ENCODE measurements around the gene BBOX1. TPM values are rescaled to one million over a fixed set of nuclear protein-coding genes. Genes with fewer than 3 reads are reported as not detected.
"Not testable (repeated sequence)": the region's sequence is repeated elsewhere in the genome, so short reads cannot be mapped to it uniquely, and the experiment has no call there.

Gene BBOX1, protein sequence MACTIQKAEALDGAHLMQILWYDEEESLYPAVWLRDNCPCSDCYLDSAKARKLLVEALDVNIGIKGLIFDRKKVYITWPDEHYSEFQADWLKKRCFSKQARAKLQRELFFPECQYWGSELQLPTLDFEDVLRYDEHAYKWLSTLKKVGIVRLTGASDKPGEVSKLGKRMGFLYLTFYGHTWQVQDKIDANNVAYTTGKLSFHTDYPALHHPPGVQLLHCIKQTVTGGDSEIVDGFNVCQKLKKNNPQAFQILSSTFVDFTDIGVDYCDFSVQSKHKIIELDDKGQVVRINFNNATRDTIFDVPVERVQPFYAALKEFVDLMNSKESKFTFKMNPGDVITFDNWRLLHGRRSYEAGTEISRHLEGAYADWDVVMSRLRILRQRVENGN
- 26.2 TPM for total RNA-seq

DNA sequence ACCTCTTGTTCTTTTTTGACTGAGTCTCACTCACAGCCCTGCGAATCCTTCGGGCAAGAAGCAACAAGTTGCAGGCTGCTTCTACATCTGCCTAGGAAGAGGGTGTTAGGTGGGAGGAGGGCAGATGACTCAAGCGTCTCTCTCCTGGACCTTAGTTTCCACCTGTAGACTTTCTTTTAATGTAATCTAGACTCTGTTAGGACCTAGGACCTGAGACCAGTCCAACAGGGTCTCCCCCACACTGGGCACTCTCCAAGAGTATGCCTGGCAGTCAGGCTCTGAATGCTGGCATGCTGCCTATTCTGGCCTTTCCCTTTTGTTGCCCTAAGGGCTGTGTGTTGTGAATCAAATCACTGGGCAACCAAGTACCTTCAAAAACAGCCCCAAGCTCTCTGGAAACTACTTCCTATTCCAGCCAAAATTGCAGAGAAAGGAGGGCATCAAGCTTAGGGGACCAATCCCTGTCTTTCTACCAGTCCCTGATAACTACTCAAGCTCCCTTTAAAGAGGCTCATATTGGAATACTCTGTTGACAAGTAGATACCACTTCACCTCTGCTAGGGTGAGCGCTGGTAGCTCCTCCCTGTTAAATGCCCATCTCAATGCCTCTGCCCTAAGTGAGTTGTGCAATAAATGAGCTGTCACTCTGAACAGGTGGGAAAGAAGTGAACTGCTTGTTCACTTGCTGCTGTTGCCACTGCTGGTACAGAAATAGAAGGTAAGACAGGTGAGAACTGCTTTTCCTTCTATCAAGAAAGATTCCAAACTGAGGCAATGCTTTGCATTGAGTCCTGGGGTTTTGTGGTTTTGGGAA, at the start of gene BBOX1:
BBOX1 (plus strand) TSS at position 514 of the 814 bp plus-strand sequence. CDS start 14,616 bp downstream, outside the sequence.
- DNase-seq (ENCODE audit: low spot score), result no peak

DNA sequence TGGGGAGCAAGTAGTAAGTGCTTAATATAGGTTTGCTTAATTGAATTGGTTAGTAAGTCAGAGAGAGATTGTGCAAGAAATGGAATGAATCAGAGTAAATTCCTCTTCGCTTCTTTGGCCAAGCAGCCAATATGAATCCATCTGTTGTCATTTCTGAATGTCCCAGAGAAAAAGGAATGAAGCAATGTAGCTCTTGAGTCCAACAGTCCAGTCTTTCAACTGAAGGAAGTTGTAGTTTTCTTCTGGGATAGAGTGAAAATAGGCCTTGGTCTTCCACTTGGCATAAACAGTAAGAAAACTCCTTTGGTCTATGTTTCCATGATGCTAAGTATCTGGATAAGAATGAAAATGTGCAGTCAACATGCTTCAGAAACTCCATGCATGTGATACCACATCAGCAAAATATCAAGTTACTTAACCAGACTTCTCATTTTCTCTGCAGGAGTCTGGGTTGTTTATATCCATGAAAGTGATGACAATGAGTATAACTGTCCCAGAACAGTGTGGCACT, 48.5 kb upstream of the BBOX1 start:
- DNase-seq (ENCODE audit: low spot score), result no peak

DNA sequence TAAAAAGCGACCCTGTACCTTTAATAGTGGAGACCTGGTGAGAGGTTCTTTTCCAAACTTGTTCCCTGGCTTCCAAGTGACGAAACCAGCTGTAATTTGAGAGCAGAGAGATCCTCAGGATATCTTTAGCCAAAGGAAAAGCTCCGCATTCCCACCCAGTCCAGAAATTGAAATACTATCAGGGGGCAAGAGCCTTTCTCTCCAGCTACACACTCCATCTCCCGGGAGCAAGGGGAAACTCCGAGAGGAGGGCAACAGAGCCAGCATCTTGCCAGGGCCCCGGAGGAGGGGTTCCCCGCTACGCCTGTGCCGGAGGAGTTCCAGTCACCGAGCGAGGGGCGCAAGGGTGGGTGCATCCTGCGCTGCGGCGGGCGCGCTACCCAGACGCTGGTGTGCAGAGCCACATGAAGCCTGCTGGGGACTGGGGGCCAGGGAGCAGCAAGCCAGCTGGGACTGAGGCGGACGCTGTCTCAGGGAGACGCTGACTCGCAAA, 46.6 kb upstream of the BBOX1 start, which contains the start of gene FIBIN:
FIBIN (plus strand) TSS at position 148 of the 493 bp plus-strand sequence. CDS start 415 bp downstream, outside the sequence.
- DNase-seq (ENCODE audit: low spot score), result no peak

DNA sequence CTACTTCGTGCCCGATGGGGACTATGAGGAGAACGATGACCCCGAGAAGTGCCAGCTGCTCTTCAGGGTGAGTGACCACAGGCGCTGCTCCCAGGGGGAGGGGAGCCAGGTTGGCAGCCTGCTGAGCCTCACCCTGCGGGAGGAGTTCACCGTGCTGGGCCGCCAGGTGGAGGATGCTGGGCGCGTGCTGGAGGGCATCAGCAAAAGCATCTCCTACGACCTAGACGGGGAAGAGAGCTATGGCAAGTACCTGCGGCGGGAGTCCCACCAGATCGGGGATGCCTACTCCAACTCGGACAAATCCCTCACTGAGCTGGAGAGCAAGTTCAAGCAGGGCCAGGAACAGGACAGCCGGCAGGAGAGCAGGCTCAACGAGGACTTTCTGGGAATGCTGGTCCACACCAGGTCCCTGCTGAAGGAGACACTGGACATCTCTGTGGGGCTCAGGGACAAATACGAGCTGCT, 46.0 kb upstream of the BBOX1 start:
- DNase-seq (ENCODE audit: low spot score), result no peak

DNA sequence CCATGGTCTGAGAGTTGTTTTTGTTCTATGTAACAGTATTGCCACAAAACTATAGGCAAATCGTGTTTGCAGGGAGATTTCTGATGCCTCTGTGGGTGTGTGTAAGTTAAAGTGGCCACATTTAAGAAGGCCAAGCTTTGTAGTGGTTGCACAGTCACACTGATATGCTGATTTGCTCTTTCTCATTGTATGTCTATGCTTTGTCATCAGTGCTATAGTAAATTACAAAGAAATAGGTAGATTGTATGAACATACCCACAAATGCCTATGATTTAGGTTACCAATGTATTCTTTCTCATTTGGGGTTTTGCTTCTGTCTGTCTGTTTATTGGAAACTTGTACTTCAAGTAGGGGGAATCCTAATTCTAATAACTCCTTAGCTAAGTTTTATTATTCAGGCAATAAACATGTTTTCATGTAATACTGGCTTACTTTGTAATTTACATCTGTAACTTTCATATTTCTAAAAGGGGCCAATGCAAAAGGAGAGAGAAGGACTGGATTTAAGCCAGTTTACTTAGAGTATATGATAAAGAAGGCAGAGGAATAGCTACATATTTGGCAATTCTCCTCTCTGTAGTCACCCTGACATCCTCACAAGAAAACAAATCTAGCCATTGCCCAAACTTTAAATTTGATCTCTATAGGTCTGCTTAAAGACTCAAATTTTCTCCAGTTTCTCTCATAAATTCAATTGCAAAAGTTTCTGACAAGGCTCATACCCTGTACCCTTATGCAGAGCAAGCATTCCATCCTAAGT, 44.7 kb upstream of the BBOX1 start:
- no peak for DNase-seq (ENCODE audit: low spot score)

DNA sequence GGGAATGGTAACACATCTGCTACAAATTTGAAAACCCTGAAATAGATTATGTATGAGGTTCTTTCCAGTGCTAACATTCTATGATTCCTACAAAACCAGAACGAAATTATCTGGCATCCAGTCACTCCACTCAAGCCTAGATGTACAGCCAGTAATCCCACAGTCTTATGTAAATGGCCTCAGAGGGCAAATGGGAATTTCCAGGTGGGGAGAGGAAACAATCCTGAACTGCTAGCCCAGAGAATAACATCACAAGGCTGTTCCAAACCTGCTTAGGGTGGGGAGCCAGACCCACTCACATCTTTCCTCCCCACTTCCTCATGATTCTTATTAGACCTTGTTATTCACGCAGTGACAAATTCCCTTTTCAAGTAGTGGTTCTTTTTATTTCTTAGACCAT, 43.2 kb upstream of the BBOX1 start:
- no peak for DNase-seq (ENCODE audit: low spot score)

DNA sequence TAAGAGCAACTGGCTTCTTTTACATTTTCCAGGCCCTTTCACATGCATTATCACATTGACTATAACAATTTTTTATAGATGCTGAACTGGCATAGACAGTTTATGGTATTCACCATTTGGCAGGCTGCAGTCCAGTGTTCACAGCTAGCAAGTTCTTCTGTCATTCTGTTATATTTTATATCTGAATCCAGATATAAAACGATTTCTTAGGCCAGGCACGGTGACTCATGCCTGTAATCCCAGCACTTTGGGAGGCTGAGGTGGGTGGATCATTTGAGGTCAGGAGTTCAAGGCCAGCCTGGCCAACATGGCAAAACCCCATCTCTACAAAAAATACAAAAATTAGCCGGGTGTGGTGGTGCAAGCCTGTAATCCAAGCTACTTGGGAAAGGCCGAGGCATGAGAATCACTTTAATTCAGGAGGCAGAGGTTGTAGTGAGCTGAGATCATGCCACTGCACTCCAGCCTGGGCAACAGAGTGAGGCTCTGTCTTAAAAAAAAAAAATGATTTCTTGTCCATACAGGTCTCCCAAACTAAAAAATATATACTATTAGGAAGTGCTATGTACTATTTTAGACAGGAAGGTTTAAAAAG, 39.4 kb upstream of the BBOX1 start:
- DNase-seq (ENCODE audit: low spot score), result not testable (repeated sequence)

DNA sequence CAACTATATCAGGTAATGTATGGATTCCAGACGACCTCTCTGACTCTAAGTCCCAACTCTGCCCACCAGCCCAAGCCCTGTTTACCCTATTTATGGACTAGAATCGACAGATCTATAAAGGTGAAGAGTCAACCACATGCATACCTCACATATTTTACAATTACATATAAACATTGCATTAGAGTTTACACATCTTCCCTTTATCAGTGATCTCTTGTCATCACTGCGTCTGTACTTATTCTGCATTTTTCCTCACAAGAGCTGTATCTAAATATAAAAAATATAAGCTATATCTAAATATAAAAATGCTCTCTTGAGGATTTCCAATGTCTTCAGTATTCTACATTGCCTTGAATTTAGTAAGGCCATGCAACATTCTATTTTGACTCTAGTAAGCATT, 38.2 kb upstream of the BBOX1 start:
- no peak for DNase-seq (ENCODE audit: low spot score)

DNA sequence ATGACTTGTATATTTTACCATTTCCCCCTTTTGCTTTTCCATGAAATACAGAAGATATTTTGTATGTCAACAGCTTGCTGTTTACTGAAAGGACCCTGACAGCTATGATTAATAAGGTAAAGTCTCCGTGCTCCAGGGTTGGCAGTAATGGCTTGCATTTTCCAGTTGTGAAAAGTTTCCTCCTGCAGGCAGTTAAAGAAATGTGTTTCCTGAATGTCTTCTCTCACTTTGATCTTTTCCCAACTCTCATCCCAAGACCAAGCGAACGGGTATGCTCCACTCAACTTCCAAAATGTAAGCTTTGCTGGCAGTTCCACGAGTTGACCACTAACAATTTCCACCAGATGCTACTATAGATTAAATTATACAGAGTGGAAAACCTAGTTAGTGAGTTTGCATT, 37.8 kb upstream of the BBOX1 start:
- DNase-seq (ENCODE audit: low spot score), result no peak

DNA sequence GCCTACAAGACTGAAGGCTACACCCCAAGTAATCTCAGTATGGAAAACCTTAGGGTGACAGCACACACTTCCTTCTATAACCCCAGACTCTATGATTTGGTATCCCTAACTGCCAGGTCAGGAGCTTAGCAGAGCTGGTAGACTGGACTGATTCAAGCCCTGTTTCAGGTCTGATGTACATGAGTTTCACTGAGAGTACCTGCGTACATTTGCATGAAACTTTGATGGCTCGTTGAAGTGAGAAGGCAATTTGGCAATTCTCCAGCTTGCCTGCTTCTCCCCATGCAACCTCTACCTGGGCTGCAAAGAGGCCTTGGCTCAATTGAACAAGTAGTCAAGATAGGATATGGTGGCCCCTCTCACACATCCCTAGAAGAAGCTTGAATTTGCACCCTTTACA, 36.5 kb upstream of the BBOX1 start:
- no peak for DNase-seq (ENCODE audit: low spot score)

DNA sequence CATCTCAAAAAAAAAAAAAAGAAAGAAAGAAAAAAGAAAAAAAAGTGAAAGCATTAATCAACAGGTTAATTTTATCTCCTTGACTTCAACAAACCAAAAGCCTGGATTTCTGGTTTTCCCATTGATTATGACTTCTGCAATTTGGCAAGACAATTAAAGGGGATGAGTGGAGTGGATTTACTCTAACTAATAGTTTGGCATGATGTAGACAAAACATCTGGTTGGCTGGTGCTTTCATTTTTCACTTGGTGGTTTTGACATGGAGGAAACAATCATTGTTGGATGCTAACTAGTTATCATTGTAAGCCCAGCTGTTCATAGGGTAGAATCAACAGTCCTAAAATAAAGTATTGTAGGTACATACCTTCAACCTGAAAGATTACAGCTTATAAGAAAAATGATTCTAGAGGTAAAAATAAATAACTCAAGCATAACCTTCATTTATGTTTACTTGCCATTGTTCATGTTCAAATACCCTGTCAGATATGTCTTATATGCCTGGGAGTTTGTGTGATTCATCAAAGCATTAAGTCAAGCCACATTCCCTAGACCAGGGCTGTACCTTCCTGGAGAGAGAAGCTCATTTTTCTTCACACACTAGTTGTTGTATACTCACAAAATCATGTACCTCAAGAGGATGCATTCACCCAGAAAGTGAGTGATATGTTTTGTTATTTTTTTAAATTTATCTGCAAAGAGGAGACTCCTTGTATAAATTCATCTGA, 31.6 kb upstream of the BBOX1 start:
- no peak for DNase-seq (ENCODE audit: low spot score)

DNA sequence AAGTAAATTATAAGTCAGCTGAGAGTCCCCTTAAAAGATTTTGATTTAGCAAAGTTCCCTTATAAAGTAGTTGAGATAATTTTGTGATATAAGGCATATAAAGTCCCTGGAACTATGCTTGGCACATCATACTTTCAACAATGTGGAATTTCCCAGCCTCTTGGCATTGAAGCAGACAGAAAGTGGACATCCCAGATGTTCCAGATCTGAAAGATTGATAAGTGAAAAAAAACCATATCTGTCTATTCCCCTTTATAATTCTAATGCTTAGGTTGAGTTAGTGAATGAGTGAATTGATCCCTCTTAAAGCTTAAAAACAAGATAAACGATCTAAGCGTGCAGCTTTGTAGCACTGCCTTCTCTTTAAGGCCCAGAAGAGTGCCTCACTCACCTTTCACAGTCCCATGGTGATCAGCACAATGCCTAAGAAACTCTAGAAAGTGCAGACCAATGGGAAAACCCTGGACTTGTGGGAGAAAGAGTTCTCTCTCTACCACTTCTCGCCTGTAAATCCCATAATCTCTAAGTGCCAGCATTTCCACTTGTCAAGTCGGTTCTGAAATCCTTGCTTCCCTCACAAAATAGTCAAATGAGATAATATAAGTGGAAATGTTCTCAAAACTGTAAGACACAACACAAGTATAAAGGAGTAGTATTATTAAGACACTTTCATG, 28.9 kb upstream of the BBOX1 start:
- no peak for DNase-seq (ENCODE audit: low spot score)

DNA sequence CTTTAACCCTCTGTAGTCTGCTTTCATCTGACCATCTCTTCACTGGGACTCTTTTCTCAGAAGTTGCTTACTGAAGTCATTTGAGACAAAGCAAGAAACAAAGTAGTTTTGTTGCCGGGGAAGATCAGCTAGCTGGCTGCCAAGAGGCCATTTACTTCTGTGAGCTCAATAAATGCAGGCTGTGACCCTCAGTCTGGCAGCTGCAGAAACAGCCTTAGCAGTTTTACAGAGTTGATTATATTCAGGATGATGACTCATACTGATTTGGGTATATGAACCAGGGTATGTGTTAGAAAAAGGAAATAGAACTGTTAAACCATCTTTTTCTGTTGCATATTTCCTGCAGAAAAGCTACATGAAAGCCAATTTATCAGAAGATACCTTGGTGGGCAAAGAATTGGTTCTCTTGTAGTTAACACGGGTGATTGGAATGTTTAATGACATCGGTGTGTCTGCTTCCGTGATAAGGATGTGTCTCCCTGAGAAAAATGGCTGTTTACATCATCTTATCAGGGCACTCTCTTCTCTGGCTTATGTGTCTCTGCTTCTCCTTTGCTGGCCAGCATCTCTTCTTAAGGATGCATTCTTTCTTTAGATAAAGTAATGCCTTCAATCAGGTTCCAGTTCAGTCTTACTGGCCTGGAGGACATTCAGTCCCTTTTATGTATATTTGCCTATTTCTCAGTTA, 28.2 kb upstream of the BBOX1 start:
- DNase-seq (ENCODE audit: low spot score), result no peak

DNA sequence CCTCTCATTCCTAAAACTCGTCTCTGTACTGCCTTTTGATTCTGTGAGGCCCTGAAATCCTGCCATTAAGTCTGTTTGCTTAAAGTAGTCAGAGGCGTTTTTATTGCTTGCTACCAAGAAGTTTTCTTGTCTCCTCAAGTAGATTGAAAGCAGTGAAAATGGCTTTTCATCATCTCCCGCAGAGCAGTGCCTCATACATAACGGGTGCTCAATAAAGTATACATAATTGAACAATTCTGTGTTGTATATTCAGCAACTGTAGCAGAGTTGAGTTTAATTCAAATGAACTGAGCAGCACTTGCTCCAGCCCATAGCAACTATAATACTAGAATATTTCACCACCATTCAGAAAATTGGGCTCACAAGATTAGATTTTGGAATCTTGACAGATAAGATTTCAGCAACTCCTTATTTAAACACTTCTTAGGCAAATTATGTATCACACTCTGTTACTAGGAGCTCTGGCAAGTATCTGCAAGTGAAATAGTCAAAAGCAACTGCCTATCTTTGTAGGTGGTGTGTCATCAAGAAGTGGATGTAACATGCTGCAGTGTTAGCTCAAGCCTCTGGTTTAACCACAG, 26.7 kb upstream of the BBOX1 start:
- no peak for DNase-seq (ENCODE audit: low spot score)

DNA sequence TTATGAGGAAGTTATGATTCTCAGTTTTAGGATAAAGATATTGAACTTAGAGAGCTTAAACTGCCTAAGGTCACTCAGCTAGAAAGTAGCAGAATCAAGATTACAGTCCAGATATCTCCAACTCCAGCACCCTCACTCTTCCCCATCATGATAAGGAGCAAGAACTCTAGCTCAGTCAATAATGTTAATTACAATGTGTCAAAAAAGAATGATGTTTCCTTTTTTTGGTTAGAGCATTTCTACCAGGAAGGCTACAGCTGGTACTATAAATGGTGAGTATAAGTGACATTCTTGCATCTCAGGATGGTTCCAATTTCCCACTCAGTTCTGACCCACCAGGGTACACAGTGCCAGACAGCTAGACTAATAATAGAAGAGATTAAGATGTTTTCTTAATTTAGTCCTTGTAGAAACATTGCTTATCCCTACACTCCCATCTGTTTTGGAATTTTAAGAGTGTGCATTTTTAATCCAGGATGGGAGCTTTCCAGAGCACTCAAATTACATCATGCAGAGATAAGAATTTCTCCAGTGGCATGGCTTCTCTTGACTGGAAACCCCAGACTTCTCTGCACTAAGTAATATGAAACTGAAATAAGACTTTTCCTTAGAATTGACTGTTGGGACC, 21.6 kb upstream of the BBOX1 start:
- no peak for DNase-seq (ENCODE audit: low spot score)

DNA sequence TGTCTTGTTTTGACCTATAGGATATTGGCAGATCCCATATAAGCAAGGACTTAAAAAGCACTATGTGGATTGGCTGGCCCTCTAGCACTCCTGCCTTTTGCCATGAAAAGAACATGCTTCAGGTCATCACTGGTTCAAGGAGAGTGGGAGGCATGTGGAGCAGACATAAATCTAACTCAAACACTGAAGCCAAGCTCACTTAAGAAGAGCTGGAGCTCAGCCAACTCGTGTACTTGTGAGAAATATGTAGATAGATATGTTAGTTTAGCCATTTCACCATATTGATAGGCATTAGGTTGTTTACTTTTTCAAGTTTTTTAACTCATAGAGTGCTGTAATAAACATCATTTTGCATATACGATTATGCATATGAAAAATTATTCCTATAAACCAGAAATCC, 19.9 kb upstream of the BBOX1 start:
- DNase-seq (ENCODE audit: low spot score), result no peak

DNA sequence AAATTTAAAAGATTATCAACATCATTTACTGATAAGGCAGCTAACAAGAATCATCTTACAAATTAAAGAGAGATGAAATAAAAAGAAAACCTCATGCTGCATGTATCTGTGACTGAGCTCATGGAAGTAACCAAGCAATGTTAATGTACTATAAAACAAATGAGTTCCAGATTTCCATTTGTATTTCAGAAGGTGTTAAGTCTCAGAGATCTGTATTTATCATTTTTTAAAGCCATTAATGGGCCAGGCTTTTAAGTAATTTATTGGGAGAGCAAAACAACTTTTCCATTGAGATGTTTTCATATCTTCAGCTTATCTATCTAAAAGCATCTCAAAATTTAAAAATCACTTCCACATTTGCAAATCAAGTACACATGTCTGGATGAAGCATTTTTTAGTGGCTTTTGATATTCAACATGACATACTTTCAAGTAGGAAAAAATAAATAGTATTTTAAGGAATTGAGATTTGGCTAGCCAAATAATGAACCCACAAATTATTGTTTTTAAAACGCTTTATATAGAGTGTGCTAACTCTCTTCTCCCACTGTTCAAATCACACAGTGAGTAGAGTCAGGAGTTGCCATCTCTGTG, 17.9 kb upstream of the BBOX1 start:
- no peak for DNase-seq (ENCODE audit: low spot score)

DNA sequence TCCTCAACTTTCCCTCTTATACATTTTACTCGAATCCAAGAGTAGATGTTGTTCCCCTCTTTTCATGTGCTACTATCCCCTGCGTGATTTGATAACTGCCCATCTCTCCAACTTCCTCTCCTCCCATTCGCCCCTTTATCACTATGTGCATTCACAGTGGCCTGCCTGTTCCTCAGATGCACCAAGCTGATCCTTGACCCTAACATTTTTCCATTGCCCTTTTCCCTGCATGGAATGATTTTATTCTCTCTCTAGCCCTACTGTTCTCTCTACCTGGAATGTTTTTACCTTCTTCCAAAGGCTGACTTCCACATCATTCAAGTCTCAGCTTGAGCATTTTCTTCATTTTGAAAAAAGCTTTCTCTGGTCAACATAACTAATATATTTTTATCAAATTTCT, 15.8 kb upstream of the BBOX1 start:
- DNase-seq (ENCODE audit: low spot score), result no peak

Data from mucosa of gallbladder (tissue), 1 donor.